Activated CD8-positive, alpha-beta memory T cell treated with anti-CD3 and anti-CD28 coated beads, Interleukin-2, amount 50 U/mL, for 4 hours (primary cell): ENCODE data around the gene TMED9.
"Not testable (repeated sequence)": the region's sequence is repeated elsewhere in the genome, so short reads cannot be mapped to it uniquely, and the experiment has no call there.

ENCODE experiments used
- DNase-seq: peaks from one replicate; pipeline ENCODE4 v3.0.0-alpha.2; 2020

TMED9 gene

DNA sequence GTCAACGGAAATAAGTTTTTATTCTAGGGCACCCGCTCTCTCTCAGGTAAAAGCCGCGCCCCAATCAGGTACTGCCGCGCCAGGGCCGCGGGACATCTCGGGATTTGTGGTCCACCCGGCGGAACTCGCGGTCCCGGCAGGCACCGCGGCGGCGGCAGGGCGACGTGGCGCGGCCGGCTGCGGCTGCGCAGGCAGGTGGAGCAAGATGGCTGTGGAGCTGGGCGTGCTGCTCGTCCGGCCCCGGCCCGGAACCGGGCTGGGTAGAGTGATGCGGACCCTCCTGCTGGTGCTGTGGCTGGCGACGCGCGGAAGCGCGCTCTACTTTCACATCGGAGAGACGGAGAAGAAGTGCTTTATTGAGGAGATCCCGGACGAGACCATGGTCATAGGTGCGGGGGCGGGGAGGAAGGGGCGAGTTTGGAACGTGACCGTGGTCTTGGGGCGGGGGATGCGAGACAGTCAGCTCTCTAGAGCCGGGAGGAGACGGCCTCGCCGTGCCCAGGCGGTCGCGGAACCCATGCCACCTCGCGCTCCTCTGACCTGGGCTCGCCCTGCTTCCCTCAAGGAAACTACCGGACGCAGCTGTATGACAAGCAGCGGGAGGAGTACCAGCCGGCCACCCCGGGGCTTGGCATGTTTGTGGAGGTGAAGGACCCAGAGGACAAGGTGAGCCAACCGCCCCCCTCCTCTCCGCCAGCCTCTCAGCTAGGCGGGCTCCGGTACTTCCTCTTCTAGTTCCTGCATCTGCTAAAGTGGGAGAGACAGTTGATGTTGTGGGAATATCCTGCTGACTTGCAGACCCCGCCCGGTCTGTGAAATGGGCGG lies at the start of gene TMED9:
TSS of gene TMED9 (plus strand) at position 194 of the 825 bp plus-strand sequence. CDS start at position 206, 12 bp downstream.
- peak; percentile 88 for DNase-seq

GRCh38 chr5:177542816-177543465 lies 49.1 kb upstream of the TMED9 start:
- no peak for DNase-seq

DNA sequence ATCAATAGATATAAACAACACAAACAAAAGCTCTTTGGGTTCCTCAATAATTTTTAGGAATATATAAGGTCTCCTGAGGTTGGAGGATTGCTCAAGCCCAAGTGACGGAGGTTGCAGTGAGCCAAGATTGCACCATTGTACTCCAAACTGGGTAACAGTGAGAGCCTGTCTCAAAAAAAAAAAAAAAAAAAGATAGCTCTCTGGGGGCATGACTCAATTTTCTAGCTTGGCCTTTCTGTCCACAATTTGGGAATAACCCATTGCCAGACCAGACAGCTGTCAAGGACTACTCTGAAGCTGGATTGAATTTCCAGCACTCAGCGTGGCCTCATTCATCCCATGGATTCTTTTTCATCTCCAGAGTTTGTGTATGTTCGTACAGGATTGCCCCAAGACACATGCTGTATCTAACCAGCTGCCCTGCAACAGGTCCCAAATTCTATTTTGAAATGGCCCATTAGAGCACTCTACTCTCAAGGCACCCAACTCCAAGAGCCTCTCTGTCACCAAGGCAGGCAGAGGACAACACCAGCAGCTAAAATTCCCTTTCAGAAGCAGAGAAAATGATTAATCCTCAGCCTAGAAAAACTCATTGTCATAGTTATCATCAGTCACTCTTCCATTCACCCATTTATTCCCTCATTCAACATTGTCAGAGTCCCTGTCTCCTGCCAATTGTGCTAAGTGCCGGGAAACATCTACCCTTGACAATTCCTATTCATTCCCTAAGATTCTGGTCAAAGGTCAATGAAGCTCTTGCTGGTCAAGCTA lies 46.3 kb upstream of the TMED9 start:
- no peak for DNase-seq

DNA sequence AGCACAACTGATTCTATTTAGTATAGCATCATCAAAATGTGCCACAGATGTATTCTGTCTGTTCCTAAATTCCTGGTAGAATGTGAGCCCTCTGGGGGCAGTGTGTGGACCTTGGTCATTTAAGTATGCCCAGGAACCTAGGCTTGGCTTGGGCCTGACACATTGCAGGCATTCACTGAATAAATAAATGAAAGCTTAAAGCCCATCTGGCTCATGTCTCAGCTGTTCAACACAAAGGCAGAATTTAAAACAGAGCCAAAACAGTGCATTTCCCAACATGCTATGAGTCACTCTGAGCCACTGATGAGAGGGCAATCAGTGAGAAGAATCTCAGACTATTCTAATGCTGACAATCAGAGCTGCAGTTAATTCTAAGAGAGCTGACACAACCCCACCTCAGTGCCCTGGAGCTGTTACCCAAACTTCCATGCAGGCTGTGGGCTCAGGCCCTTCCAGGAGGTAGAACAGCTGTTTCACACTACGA lies 45.7 kb upstream of the TMED9 start:
- DNase-seq = no peak

DNA sequence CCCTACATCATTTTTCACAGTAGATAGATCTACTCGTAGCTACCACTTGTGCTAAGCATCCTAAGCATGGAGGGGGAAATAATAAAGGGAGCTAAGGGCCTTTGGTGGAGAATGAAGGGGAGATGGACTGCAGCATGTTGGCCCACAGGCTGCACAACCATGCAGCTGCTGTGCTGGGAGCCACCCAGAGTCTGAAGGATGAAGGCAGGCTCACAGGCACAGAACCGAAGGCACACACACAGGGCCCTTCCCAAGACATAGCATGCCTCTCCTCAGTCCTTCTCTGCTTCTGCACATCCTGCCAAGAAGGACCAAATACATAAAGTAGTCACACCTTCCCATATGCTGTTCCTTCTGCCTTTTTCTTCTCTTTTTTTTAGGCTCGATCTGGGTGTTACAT lies 44.3 kb upstream of the TMED9 start:
- no peak for DNase-seq

GRCh38 chr5:177548495-177548894 lies 43.5 kb upstream of the TMED9 start:
- no peak for DNase-seq

- no peak for DNase-seq
Observed at GRCh38 chr5:177550122-177550521, 41.9 kb upstream of the TMED9 start.

DNA sequence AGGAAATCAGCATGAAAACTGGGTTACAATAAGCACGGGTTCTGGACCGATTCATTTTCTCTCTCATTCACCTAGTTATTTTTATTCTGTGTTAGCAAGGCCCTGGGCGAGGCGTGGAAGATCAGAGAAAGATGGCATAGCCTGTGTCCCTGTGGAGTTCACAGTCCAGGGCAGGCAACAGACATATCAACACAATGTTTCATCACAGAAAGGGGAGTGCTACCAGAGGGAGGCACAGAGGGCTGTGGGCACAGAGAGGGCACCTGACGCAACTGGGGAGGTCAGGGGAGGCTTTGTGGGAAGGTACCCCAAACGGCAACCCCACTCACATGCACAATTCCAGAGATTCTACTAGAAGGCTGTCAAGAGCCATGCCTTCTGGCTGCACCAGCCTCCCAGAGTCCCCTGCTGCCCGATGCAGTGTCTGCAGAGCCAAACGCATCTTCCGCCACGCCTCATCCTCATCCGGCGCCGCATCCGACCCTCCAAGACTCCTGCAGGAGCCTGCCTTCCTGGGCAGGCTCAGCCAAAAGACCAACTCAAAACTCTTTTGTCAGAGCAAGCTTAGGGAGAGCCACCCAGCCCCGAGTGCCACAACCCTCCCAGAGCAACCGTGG lies 39.1 kb upstream of the TMED9 start:
- DNase-seq = no peak

DNA sequence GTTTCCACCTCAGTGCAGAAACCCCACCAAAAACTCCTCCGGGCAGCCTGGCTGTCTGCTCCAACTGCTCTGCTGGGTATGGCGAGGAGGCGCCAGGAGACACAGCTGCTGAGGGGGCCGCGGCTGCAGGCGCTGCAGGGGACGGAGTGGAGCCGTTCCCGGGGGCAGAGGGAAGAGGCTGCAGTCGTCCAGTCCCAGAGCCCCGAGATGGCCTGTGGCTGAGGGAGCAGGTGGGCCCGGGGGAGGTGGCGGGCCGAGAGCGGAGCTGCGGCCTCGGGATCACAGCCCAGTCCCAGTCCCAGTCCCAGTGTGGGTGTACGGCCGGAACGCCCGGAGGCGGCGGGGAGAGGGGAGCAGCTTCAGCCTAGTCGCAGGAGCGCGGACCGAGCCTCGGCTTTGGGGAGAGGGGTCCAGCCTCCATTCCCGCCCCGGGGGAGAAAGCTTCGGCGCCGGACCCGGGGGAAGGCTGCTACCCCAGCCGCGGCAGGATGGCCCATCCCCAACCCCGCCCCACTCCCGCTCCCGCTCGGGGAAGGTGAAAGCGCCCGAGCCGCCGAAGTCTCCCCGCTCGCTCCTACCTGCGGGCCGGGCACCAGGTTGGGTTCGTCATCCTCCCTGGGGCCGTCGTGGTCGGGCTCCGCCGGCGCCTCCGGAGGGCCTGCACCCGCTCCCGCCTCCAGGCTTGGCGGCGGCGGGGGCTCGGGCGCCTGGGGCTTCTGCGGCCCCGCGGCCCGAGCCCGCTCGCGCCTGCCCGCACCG lies 38.2 kb upstream of the TMED9 start:
- DNase-seq = peak; percentile 49

DNA sequence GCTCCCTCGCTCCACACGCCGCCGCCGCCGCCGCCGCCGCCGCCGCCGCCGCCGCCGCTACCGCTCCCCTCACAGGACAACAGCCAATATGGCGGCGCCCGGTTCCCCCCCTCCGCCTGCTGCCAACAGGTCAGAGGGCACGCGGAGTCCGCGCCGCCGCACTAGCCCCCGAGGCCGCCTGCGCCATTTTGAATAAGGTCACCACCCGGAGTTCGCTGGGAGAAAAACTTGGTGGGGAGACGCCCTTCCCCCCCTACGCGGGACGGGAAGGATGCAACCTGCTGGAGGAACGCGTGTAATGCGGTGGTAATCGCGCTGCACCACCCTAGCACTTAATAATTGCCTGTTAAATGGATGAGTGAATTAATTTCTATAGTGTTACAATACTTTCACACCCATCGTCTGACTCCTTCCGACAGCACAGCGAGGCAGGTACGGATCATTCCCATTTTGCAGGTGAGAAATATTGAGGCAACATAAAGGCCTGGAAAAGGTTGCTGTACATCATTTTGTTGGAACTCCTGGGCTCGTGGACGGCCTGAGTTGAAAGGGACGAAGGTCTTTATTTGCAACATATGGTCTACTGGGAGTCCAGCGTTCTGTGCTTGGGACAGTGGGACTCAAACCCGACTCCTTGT lies 37.4 kb upstream of the TMED9 start, which contains the start of gene FAM193B:
TSS of gene FAM193B (minus strand) at position 90 of the 638 bp plus-strand sequence. CDS start 105 bp downstream, outside the sequence.
- peak; percentile 94 for DNase-seq

GRCh38 chr5:177555228-177555627 lies 36.8 kb upstream of the TMED9 start:
- DNase-seq = no peak

GRCh38 chr5:177555665-177556064 lies 36.3 kb upstream of the TMED9 start:
- DNase-seq = no peak

- no peak for DNase-seq
Observed at GRCh38 chr5:177557041-177557647, 34.9 kb upstream of the TMED9 start.

GRCh38 chr5:177557796-177558195 lies 34.2 kb upstream of the TMED9 start:
- no peak for DNase-seq

GRCh38 chr5:177559446-177559941 lies 32.5 kb upstream of the TMED9 start:
- not testable (repeated sequence) for DNase-seq

- DNase-seq = no peak
Observed at GRCh38 chr5:177565046-177565445, 27.0 kb upstream of the TMED9 start.

DNA sequence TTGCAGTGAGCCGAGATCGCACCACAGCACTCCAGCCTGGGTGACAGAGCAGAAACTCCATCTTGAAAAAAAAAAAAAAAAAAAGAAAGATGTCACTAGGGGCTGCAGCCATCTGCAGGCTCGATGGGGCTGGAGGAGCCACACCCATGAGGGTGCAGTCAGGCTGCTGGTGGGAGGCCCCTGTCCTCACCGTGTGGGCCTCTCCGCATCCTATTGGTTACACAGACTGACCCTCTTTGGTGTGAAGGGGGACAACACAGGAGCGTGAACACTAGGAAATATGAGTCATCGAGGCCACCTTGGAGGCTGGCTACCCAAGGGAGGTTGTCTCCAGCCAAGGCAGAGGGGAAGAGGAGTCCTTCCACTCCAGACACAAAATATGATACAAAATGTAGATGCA lies 23.7 kb upstream of the TMED9 start:
- no peak for DNase-seq

- no peak for DNase-seq
Observed at GRCh38 chr5:177569894-177570293, 22.1 kb upstream of the TMED9 start.

DNA sequence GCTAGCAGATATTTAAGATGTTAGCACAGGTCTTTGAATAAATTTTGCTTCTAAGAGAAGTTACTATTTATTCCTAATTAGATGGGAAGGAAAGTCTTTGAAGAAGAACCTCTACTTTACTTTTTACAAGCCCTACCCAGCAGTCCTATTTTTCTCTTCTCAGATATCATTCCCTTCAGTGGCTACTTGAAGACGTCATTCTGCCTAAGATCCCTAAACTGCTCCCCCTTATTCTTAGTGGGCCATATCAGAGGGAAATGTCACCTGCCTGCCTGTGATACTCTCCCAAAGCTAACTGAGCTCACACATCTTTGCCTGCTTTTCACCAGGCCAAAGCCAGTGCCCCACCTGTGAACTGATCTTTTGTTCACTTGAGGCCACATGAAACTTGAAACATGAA lies 16.5 kb upstream of the TMED9 start:
- no peak for DNase-seq

- DNase-seq = no peak
Observed at GRCh38 chr5:177576169-177576568, 15.8 kb upstream of the TMED9 start.

- no peak for DNase-seq
Observed at GRCh38 chr5:177578316-177578715, 13.7 kb upstream of the TMED9 start.
